ENCODE data around the gene PSMD4.

DNA sequence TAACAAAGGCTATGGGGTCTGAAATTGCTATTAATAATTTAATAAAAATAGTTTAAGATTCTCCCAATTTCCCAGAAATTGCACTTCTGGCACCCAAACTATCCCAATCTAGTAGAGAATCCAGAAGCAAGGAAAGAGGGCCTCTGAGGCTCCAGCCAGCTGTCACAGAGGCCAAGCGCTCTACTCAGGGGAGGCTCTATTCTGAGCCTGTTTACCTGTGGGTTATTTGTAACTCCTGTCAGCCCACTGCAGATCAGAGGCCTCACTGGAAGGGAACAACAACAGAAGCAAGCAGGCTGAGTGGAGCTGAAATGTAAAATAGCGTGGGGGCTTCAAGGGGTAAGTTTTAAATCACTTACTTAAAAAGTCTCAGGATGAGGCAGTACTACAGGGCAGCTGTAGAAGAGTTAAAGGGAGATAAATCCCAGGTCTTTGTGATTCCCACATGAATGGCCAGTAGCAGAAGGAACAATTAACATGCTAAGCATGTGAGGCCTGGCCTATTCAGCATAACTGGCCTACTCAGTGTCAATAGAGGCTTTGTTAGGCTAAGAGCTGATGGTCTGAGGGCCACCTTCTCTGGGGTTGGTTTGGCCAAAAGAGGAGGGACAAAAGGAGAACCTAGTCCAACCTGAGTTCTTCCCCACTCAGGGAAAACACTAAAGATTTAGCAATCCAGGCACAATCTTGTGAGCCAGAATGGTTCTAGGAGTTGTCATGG, 40.4 kb downstream of the PSMD4 start:
- TF ChIP-seq CTCF (conservative IDR thresholded peaks at IDR 0.05; ENCODE audit: low read length), result no peak
- TF ChIP-seq EZH2phosphoT487 (IDR thresholded peaks at IDR 0.05; ENCODE audit: borderline replicate concordance), result no peak

Data from Loucy (cell line).